Urinary bladder (tissue), 4 donors: ENCODE data around the gene DHRS1. TPM values are rescaled to one million over a fixed set of nuclear protein-coding genes. Genes with fewer than 3 reads are reported as not detected.

Source experiments
- DNase-seq: peaks from one replicate; pipeline ENCODE4 v3.0.0-alpha.2; 2015; ENCODE audit errors: extremely low spot score
- H3K27ac ChIP-seq: one replicate; pipeline ENCODE4 v1.5.1; 2013; ENCODE audit warnings: low read depth, mild to moderate bottlenecking, moderate library complexity
- H3K36me3 ChIP-seq: one replicate; pipeline ENCODE4 v1.6.1; 2013; ENCODE audit warnings: mild to moderate bottlenecking, moderate library complexity; ENCODE audit not compliant: insufficient read depth
- H3K4me1 ChIP-seq: one replicate; pipeline ENCODE4 v1.6.1; 2013; ENCODE audit warnings: mild to moderate bottlenecking, moderate library complexity; ENCODE audit not compliant: insufficient read depth
- H3K4me3 ChIP-seq: one replicate; pipeline ENCODE4 v1.5.1; 2013; ENCODE audit warnings: low read depth, low read length
- WGBS: extraction: QIAGEN DNeasy Blood & Tissue Kit; methylation state at CpG from one replicate; pipeline ENCODE4 v1.1.7; 2013; 5-methylcytosine and 5-hydroxymethylcytosine counted together
- polyA plus RNA-seq: library from polyadenylated mRNA; stranded (reverse); fragments of 200-250 nt; gene quantifications from one replicate; pipeline ENCODE4 v1.2.3, GENCODE V29; 2013
- total RNA-seq: library from RNA; depleted of rRNA; stranded (reverse); fragments of >200 nt; gene quantifications from one replicate; pipeline ENCODE4 v1.2.3, GENCODE V29; 2014
- donor health status: healthy with polysubstance abuse.
- donor health status: healthy.

Gene DHRS1
- total and polyA plus RNA-seq, 2 donors: 10.4 to 33.4 TPM

- no peak overlapping the region for H3K27ac ChIP-seq
- DNase-seq: no peak
- H3K4me3 ChIP-seq: no peak overlapping the region
- no peaks in the 10 kb centered on the region for H3K4me1 ChIP-seq
- 84% methylated on average over 14 of the region's 14 CpGs for WGBS
- no peaks in the 10 kb centered on the region for H3K36me3 ChIP-seq
Observed at GRCh38 chr14:24321212-24321975, 21.8 kb upstream of the DHRS1 start.

GRCh38 chr14:24317141-24317928 is 17.8 kb upstream of the DHRS1 start:
- H3K4me3 ChIP-seq: no peak overlapping the region
- H3K4me1 ChIP-seq: no peaks in the 10 kb centered on the region
- 61% methylated on average over 3 of the region's 3 CpGs for WGBS
- no peaks in the 10 kb centered on the region for H3K36me3 ChIP-seq
- DNase-seq: no peak
- no peak overlapping the region for H3K27ac ChIP-seq

- Histone ChIP-seq H3K4me3 (no peak overlapping the region), H3K4me1 (no peaks in the 10 kb centered on the region), H3K36me3 (no peaks in the 10 kb centered on the region), H3K27ac (no peak overlapping the region)
- DNase-seq: no peak
- 46% methylated on average over 18 of the region's 18 CpGs for WGBS
Observed at GRCh38 chr14:24316597-24316950, 17.0 kb upstream of the DHRS1 start.

GRCh38 chr14:24315807-24316596 is 16.4 kb upstream of the DHRS1 start:
- DNase-seq: no peak
- no peak overlapping the region for H3K4me3 ChIP-seq
- H3K4me1 ChIP-seq: no peaks in the 10 kb centered on the region

GRCh38 chr14:24315243-24315806 is 15.7 kb upstream of the DHRS1 start:
- 81% methylated on average over 10 of the region's 10 CpGs for WGBS
- Histone ChIP-seq H3K4me1 (no peaks in the 10 kb centered on the region), H3K4me3 (no peak overlapping the region), H3K36me3 (no peaks in the 10 kb centered on the region), H3K27ac (no peak overlapping the region)
- DNase-seq: no peak

More at GRCh38 chr14:24315807-24316596, 16.4 kb upstream of the DHRS1 start:
- Histone ChIP-seq H3K27ac (no peak overlapping the region), H3K36me3 (no peaks in the 10 kb centered on the region)
- 34% methylated on average over 70 of the region's 70 CpGs for WGBS

- 71% methylated on average over 5 of the region's 5 CpGs for WGBS
- no peak overlapping the region for H3K27ac ChIP-seq
- no peak overlapping the region for H3K4me3 ChIP-seq
- DNase-seq: no peak
- no peaks in the 10 kb centered on the region for H3K4me1 ChIP-seq
- H3K36me3 ChIP-seq: no peaks in the 10 kb centered on the region
Observed at GRCh38 chr14:24314377-24315193, 15.0 kb upstream of the DHRS1 start.

GRCh38 chr14:24313913-24314312 is 14.3 kb upstream of the DHRS1 start:
- Histone ChIP-seq H3K36me3 (no peaks in the 10 kb centered on the region), H3K27ac (no peak overlapping the region), H3K4me3 (no peak overlapping the region), H3K4me1 (no peaks in the 10 kb centered on the region)
- no peak for DNase-seq
- WGBS: 76% methylated on average over 2 of the region's 2 CpGs

GRCh38 chr14:24312736-24313507 is 13.3 kb upstream of the DHRS1 start:
- H3K4me3 ChIP-seq: no peak overlapping the region
- H3K4me1 ChIP-seq: no peaks in the 10 kb centered on the region
- WGBS: 70% methylated on average over 9 of the region's 9 CpGs
- no peaks in the 10 kb centered on the region for H3K36me3 ChIP-seq
- H3K27ac ChIP-seq: no peak overlapping the region
- DNase-seq: no peak

GRCh38 chr14:24311837-24312615 is 12.4 kb upstream of the DHRS1 start:
- no peak overlapping the region for H3K4me3 ChIP-seq
- H3K4me1 ChIP-seq: no peaks in the 10 kb centered on the region
- H3K27ac ChIP-seq: no peak overlapping the region
- WGBS: 94% methylated on average over 1 of the region's 1 CpG
- no peak for DNase-seq
- no peaks in the 10 kb centered on the region for H3K36me3 ChIP-seq

- Histone ChIP-seq H3K4me1 (no peaks in the 10 kb centered on the region), H3K4me3 (peak within 1 kb of the TSS; percentile 51), H3K27ac (peak within 1 kb of the TSS; percentile 66), H3K36me3 (no peaks in the 10 kb centered on the region)
- 9% methylated on average over 99 of the region's 99 CpGs for WGBS
- no peak for DNase-seq
Observed at GRCh38 chr14:24310646-24311604, 11.3 kb upstream of the DHRS1 start, which contains the start of gene LTB4R. TSS of gene LTB4R (plus strand) at chr14:24311502. CDS start at chr14:24315652, 4,150 bp downstream.

- no peak for DNase-seq
- WGBS: 36% methylated on average over 5 of the region's 5 CpGs
- Histone ChIP-seq H3K36me3 (no peaks in the 10 kb centered on the region), H3K4me1 (no peaks in the 10 kb centered on the region), H3K27ac (no peak overlapping the region), H3K4me3 (peak overlapping the region; percentile 51)
Observed at GRCh38 chr14:24310265-24310645, 10.7 kb upstream of the DHRS1 start.
